ENCODE results near the gene TNKS2. TPM values are rescaled to one million over a fixed set of nuclear protein-coding genes. Genes with fewer than 3 reads are reported as not detected.
A peak's percentile ranks its signal among the peaks of the same experiment; 100 is the strongest.

Gene TNKS2
- total RNA-seq, 1 donor from 2014 or later, result 52.5 TPM

GRCh38 chr10:91798649-91799611 is 704 bp downstream of the TNKS2 start:
- H3K9me3 Mint-ChIP-seq (ENCODE audit: unreplicated experiment), result no peaks in the 10 kb centered on the region
- peaks cover 6% of the 10 kb centered on the region for H3K27me3 Mint-ChIP-seq (ENCODE audit: unreplicated experiment)
- H3K4me1 Mint-ChIP-seq (ENCODE audit: unreplicated experiment), result peaks cover 35% of the 10 kb centered on the region
- TF ChIP-seq CTCF (IDR thresholded peaks at IDR 0.05; ENCODE audit: unreplicated experiment), result no peak
- peaks cover 10% of the 10 kb centered on the region for H3K36me3 Mint-ChIP-seq (ENCODE audit: low read depth, unreplicated experiment)
- H3K27ac Mint-ChIP-seq (ENCODE audit: unreplicated experiment), result peak overlapping the region; percentile 99
- peak overlapping the region; percentile 100 for H3K4me3 Mint-ChIP-seq (ENCODE audit: unreplicated experiment)
- no peak for DNase-seq (ENCODE audit: low spot score)

DNA sequence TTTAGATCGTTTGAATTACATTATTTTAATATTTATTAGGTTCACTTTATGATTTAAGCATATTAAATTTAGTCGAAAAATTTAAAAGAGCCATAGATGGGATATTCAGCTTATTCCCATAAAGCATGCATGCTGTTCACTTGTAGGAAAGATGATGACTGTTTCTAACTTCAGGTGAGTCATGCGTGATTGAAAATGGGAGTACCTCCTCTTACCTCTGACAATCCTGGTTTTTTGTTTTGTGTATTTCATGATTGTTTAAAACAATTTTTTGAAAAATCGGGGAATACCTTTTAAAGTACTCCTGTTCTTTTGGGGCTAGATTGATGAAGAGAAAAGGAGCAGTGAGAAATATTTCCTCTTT is 1.4 kb downstream of the TNKS2 start:
- Mint-ChIP-seq H3K36me3 (ENCODE audit: low read depth, unreplicated experiment) (peaks cover 10% of the 10 kb centered on the region), H3K4me1 (ENCODE audit: unreplicated experiment) (peaks cover 39% of the 10 kb centered on the region), H3K9me3 (ENCODE audit: unreplicated experiment) (no peaks in the 10 kb centered on the region), H3K27ac (ENCODE audit: unreplicated experiment) (peak overlapping the region; percentile 99), H3K27me3 (ENCODE audit: unreplicated experiment) (peaks cover 6% of the 10 kb centered on the region), H3K4me3 (ENCODE audit: unreplicated experiment) (peak overlapping the region; percentile 100)
- DNase-seq (ENCODE audit: low spot score), result no peak
- TF ChIP-seq CTCF (IDR thresholded peaks at IDR 0.05; ENCODE audit: unreplicated experiment), result no peak

GRCh38 chr10:91800182-91800581 is 2.0 kb downstream of the TNKS2 start:
- Mint-ChIP-seq H3K4me1 (ENCODE audit: unreplicated experiment) (peaks cover 41% of the 10 kb centered on the region), H3K4me3 (ENCODE audit: unreplicated experiment) (peak overlapping the region; percentile 100), H3K36me3 (ENCODE audit: low read depth, unreplicated experiment) (peaks cover 12% of the 10 kb centered on the region), H3K27me3 (ENCODE audit: unreplicated experiment) (peaks cover 6% of the 10 kb centered on the region), H3K9me3 (ENCODE audit: unreplicated experiment) (no peaks in the 10 kb centered on the region), H3K27ac (ENCODE audit: unreplicated experiment) (peak overlapping the region; percentile 68)
- no peak for DNase-seq (ENCODE audit: low spot score)
- no peak for TF ChIP-seq CTCF (IDR thresholded peaks at IDR 0.05; ENCODE audit: unreplicated experiment)

DNA sequence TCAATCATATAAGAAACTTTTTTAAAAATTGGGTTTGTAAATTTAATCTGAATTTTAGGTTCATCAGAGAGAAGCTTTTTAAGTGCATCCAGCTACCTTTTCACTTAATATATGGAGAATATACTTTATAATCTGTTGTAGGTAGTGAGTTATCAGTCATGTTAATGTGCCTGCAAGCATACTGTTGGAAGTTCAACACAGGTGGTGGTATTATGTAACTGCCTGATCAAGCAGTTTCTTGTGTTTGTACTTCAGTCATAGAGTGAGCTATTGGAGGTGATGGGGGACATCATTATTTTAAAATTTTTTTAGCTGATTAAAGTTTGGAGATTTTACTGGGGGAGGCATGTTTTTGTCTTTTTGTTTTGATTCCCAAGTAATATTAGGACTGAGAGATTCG is 2.5 kb downstream of the TNKS2 start:
- no peaks in the 10 kb centered on the region for H3K9me3 Mint-ChIP-seq (ENCODE audit: unreplicated experiment)

More for the DNA sequence above, 2.5 kb downstream of the TNKS2 start:
- no peak for TF ChIP-seq CTCF (IDR thresholded peaks at IDR 0.05; ENCODE audit: unreplicated experiment)
- Mint-ChIP-seq H3K4me1 (ENCODE audit: unreplicated experiment) (peaks cover 47% of the 10 kb centered on the region), H3K4me3 (ENCODE audit: unreplicated experiment) (peak overlapping the region; percentile 100), H3K36me3 (ENCODE audit: low read depth, unreplicated experiment) (peaks cover 15% of the 10 kb centered on the region), H3K27me3 (ENCODE audit: unreplicated experiment) (peaks cover 6% of the 10 kb centered on the region), H3K27ac (ENCODE audit: unreplicated experiment) (no peak overlapping the region)
- no peak for DNase-seq (ENCODE audit: low spot score)
